Measurements from ENCODE around the gene MAGI1. TPM values are rescaled to one million over a fixed set of nuclear protein-coding genes. Genes with fewer than 3 reads are reported as not detected.

MAGI1 gene
- total RNA-seq, 1 experiment from 2014 or later: 58.2 TPM

GRCh38 chr3:65576966-65577365, 461.8 kb downstream of the MAGI1 start (continued):
- TF ChIP-seq, protein P1, sequence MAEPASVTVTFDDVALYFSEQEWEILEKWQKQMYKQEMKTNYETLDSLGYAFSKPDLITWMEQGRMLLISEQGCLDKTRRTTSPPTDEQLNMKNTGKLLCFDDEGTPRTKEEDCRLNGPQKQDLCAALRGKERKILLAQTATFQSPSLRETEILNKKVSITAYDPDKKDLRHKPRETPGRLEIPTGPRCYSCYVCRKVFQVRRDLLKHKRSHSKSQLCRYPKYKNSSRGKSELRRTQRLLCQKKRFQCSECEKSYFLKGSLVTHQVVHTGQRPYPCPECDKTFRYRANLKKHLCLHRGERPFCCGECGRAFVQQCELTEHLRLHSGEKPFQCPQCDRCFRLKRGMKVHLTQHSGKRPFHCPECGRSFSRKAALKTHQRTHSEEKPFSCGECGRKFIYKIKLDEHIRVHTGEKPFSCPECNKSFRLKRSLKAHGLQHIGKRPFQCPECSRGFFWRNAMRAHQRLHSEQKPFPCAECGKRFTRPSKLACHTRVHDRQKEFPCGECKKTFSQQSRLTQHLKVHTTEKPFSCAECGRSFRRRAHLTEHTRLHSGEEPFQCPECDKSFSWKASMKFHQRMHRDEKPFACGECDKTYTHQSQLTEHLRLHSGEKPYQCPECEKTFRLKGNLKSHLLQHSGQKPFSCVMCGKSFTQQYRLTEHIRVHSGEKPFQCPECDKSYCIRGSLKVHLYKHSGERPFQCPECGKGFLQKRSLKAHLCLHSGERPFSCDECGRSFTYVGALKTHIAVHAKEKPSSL (CRISPR knock-in tag; conservative IDR thresholded peaks at IDR 0.05): no peak
- no peak for TF ChIP-seq CTCF (IDR thresholded peaks at IDR 0.05)

GRCh38 chr3:65576228-65576627, 462.5 kb downstream of the MAGI1 start:
- H3K9me3 Mint-ChIP-seq: peaks cover 11% of the 10 kb centered on the region
- ChIA-PET CTCF (interaction anchor here (1.0 to 1.2 kb wide), 3 partner anchors 13 to 24 kb away, joined by 3 read pairs; no protein-coding TSS in a partner anchor), POLR2A (no interaction called here)
- H3K27ac Mint-ChIP-seq: no peak overlapping the region
- H3K36me3 Mint-ChIP-seq: peaks cover 3% of the 10 kb centered on the region; the same call in 1 of the 2 replicates
- no peak overlapping the region for H3K4me3 Mint-ChIP-seq
- H3K4me1 Mint-ChIP-seq: peaks cover 26% of the 10 kb centered on the region
- DNase-seq (ENCODE audit: low spot score): no peak
- ATAC-seq: no peak
- no peaks in the 10 kb centered on the region for H3K27me3 Mint-ChIP-seq (ENCODE audit: low read depth)
- no peak for TF ChIP-seq FOXK1 (CRISPR knock-in tag; IDR thresholded peaks at IDR 0.05)
- no peak for TF ChIP-seq CTCF (IDR thresholded peaks at IDR 0.05)
- no peak for TF ChIP-seq ATF3 (CRISPR knock-in tag; conservative IDR thresholded peaks at IDR 0.05)
- TF ChIP-seq, protein P2, sequence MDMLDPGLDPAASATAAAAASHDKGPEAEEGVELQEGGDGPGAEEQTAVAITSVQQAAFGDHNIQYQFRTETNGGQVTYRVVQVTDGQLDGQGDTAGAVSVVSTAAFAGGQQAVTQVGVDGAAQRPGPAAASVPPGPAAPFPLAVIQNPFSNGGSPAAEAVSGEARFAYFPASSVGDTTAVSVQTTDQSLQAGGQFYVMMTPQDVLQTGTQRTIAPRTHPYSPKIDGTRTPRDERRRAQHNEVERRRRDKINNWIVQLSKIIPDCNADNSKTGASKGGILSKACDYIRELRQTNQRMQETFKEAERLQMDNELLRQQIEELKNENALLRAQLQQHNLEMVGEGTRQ (CRISPR knock-in tag; IDR thresholded peaks at IDR 0.05): no peak
- TF ChIP-seq GTF2I (CRISPR knock-in tag; conservative IDR thresholded peaks at IDR 0.05): no peak
- TF ChIP-seq, protein P3, sequence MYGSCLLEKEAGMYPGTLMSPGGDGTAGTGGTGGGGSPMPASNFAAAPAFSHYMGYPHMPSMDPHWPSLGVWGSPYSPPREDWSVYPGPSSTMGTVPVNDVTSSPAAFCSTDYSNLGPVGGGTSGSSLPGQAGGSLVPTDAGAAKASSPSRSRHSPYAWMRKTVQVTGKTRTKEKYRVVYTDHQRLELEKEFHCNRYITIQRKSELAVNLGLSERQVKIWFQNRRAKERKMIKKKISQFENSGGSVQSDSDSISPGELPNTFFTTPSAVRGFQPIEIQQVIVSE (CRISPR knock-in tag; IDR thresholded peaks at IDR 0.05; ENCODE audit: borderline replicate concordance): no peak
- TF ChIP-seq CREB1 (CRISPR knock-in tag; IDR thresholded peaks at IDR 0.05): no peak
- no peak for TF ChIP-seq SP1 (CRISPR knock-in tag; conservative IDR thresholded peaks at IDR 0.05)
- TF ChIP-seq GABPB1 (CRISPR knock-in tag; IDR thresholded peaks at IDR 0.05): no peak
- no peak for TF ChIP-seq ZMAT4 (CRISPR knock-in tag; IDR thresholded peaks at IDR 0.05)
- TF ChIP-seq ZNF219 (CRISPR knock-in tag; IDR thresholded peaks at IDR 0.05; ENCODE audit: borderline replicate concordance): no peak

DNA sequence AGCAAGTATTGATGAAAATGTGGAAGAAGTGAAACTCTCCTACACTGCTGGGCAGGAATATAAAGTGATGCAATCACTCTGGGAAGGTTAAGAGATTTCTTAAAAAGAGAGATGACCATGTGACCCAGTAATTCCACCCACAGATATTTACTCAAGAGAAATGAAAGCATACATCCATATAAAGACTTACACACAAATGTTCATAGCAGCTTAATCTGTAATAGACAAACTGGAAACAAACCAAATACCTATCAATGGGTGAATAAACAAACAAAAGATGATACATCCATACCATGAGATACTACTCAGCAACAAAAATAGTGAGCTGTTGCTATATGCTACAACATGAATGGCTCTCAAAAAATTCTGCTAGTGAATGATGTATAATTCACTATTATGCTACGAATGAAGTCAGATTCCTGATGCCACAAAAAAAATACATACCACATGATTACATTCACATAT, 463.3 kb downstream of the MAGI1 start:
- no peaks in the 10 kb centered on the region for H3K27me3 Mint-ChIP-seq (ENCODE audit: low read depth)
- ATAC-seq: no peak
- TF ChIP-seq NFYB (CRISPR knock-in tag; conservative IDR thresholded peaks at IDR 0.05; ENCODE audit: low read depth) (no peak), TP53 (CRISPR knock-in tag; IDR thresholded peaks at IDR 0.05) (no peak), ESRRA (CRISPR knock-in tag; IDR thresholded peaks at IDR 0.05; ENCODE audit: borderline replicate concordance) (no peak), ZNF263 (CRISPR knock-in tag; IDR thresholded peaks at IDR 0.05; ENCODE audit: low read depth) (no peak), CREM (CRISPR knock-in tag; IDR thresholded peaks at IDR 0.05) (no peak)
- TF ChIP-seq, protein P4, sequence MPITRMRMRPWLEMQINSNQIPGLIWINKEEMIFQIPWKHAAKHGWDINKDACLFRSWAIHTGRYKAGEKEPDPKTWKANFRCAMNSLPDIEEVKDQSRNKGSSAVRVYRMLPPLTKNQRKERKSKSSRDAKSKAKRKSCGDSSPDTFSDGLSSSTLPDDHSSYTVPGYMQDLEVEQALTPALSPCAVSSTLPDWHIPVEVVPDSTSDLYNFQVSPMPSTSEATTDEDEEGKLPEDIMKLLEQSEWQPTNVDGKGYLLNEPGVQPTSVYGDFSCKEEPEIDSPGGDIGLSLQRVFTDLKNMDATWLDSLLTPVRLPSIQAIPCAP (CRISPR knock-in tag; IDR thresholded peaks at IDR 0.05): no peak
- TF ChIP-seq, protein P5, sequence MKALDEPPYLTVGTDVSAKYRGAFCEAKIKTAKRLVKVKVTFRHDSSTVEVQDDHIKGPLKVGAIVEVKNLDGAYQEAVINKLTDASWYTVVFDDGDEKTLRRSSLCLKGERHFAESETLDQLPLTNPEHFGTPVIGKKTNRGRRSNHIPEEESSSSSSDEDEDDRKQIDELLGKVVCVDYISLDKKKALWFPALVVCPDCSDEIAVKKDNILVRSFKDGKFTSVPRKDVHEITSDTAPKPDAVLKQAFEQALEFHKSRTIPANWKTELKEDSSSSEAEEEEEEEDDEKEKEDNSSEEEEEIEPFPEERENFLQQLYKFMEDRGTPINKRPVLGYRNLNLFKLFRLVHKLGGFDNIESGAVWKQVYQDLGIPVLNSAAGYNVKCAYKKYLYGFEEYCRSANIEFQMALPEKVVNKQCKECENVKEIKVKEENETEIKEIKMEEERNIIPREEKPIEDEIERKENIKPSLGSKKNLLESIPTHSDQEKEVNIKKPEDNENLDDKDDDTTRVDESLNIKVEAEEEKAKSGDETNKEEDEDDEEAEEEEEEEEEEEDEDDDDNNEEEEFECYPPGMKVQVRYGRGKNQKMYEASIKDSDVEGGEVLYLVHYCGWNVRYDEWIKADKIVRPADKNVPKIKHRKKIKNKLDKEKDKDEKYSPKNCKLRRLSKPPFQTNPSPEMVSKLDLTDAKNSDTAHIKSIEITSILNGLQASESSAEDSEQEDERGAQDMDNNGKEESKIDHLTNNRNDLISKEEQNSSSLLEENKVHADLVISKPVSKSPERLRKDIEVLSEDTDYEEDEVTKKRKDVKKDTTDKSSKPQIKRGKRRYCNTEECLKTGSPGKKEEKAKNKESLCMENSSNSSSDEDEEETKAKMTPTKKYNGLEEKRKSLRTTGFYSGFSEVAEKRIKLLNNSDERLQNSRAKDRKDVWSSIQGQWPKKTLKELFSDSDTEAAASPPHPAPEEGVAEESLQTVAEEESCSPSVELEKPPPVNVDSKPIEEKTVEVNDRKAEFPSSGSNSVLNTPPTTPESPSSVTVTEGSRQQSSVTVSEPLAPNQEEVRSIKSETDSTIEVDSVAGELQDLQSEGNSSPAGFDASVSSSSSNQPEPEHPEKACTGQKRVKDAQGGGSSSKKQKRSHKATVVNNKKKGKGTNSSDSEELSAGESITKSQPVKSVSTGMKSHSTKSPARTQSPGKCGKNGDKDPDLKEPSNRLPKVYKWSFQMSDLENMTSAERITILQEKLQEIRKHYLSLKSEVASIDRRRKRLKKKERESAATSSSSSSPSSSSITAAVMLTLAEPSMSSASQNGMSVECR (CRISPR knock-in tag; IDR thresholded peaks at IDR 0.05; ENCODE audit: borderline replicate concordance): no peak

More for the DNA sequence above, 463.3 kb downstream of the MAGI1 start:
- peak overlapping the region; percentile 41 for H3K27ac Mint-ChIP-seq
- POLR2A ChIA-PET: no interaction called here
- CTCF ChIA-PET: interaction anchor here (1.1 to 1.2 kb wide), 2 partner anchors 12 to 23 kb away, joined by 3 read pairs; no protein-coding TSS in a partner anchor
- H3K9me3 Mint-ChIP-seq: peaks cover 11% of the 10 kb centered on the region
- DNase-seq (ENCODE audit: low spot score): no peak
- H3K36me3 Mint-ChIP-seq: peaks cover 3% of the 10 kb centered on the region; the same call in 1 of the 2 replicates
- H3K4me3 Mint-ChIP-seq: no peak overlapping the region
- H3K4me1 Mint-ChIP-seq: peaks cover 22% of the 10 kb centered on the region

Measured in WTC11 (cell line).